Brain microvascular endothelial cell (primary cell): Measurements from ENCODE around the gene CACNA1H.

Experiments used
- DNase-seq: peaks from one replicate; pipeline ENCODE4 v3.0.0-alpha.2; 2020
- H3K27ac ChIP-seq: fragments of 250-450 bp; sonication (Bioruptor Pico); 2 replicates; pipeline ENCODE4 v1.5.1; 2020; ENCODE audit warnings: mild to moderate bottlenecking, moderate library complexity
- H3K27me3 ChIP-seq: fragments of 250-450 bp; sonication (Bioruptor Pico); replicated peaks from 2 replicates; pipeline ENCODE4 v1.5.1; 2020; ENCODE audit warnings: mild to moderate bottlenecking
- H3K36me3 ChIP-seq: fragments of 250-450 bp; sonication (Bioruptor Pico); replicated peaks from 2 replicates; pipeline ENCODE4 v1.5.1; 2020; ENCODE audit warnings: mild to moderate bottlenecking
- H3K4me3 ChIP-seq: 2 replicates; pipeline ENCODE4 v1.5.1; 2011; ENCODE audit warnings: low read depth, mild to moderate bottlenecking, control low read depth, low read length, moderate library complexity
- in situ Hi-C: cut with HindIII; loops from 2 replicates; pipeline ENCODE4 v1.10.0; 2017; ENCODE audit warnings: low sequenced_read_pairs, low pct_ligation_motif_present
- TF ChIP-seq, protein P1 (sequence below): IDR thresholded peaks from 2 replicates; pipeline ENCODE4 v1.5.1; 2011; ENCODE audit warnings: low read depth, mild to moderate bottlenecking, moderate library complexity, low read length, control low read depth, inconsistent platforms; ENCODE audit errors: missing control alignments

Gene CACNA1H

DNA sequence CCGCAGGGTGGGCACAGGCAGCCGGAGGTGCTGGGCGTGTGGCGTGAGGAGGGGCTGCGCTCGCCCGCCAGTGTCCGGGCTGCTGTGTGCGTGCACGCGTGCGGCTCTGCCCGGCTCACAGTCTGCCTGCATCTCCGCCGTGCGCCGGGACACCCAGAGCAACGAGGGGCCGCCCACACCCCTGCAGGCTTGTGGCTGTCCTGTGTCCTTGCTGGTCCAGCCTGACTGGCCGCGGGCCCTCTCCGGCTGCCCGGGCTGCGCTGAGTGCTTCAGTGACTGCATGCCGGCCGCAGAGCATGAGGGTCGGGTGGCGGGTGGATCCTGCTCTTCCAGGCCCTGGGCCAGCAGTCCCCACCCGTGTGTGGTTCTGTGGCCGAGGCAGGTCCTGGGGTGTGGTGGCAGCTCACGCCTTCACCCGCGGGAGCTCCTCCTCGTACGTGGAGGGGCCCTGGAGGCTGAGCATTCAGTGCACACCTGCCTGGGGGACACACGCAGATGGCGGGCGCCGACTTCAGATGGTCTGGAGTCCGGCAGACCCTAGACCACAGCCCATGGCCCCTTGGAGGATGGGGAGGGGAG, 59.8 kb downstream of the CACNA1H start:
- H3K4me3 ChIP-seq, result no peak overlapping the region
- TF ChIP-seq, protein P1, sequence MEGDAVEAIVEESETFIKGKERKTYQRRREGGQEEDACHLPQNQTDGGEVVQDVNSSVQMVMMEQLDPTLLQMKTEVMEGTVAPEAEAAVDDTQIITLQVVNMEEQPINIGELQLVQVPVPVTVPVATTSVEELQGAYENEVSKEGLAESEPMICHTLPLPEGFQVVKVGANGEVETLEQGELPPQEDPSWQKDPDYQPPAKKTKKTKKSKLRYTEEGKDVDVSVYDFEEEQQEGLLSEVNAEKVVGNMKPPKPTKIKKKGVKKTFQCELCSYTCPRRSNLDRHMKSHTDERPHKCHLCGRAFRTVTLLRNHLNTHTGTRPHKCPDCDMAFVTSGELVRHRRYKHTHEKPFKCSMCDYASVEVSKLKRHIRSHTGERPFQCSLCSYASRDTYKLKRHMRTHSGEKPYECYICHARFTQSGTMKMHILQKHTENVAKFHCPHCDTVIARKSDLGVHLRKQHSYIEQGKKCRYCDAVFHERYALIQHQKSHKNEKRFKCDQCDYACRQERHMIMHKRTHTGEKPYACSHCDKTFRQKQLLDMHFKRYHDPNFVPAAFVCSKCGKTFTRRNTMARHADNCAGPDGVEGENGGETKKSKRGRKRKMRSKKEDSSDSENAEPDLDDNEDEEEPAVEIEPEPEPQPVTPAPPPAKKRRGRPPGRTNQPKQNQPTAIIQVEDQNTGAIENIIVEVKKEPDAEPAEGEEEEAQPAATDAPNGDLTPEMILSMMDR, result no peak
- H3K27me3 ChIP-seq, result no peaks in the 10 kb centered on the region
- no peak overlapping the region for H3K27ac ChIP-seq
- in situ Hi-C loops, result no loop called here
- DNase-seq, result no peak
- H3K36me3 ChIP-seq, result peaks cover 8% of the 10 kb centered on the region

DNA sequence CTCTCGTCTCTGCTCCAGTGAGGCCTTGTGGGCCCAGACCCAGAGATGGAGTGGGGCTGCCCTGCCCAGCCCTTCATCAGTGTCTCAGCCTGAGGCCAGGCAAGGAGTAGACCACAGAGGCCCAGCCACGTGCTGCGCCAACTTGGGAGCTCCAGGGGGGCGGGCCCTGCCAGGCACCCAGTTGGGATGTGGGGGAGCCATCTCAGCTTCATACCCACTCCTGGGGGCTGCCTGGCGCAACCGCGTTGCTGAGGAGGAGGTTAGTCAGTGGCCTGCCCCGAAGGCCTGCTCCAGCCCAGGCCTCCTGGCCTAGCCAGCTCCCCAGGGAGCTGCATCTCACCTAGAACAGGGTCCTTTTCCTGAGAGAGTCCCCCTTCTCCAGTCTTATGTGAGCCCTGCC, 60.3 kb downstream of the CACNA1H start:
- H3K4me3 ChIP-seq, result no peak overlapping the region
- TF ChIP-seq, protein P1, result no peak
- no peak overlapping the region for H3K27ac ChIP-seq
- no peaks in the 10 kb centered on the region for H3K27me3 ChIP-seq
- no peak for DNase-seq
- peaks cover 10% of the 10 kb centered on the region for H3K36me3 ChIP-seq
- in situ Hi-C loops, result no loop called here

DNA sequence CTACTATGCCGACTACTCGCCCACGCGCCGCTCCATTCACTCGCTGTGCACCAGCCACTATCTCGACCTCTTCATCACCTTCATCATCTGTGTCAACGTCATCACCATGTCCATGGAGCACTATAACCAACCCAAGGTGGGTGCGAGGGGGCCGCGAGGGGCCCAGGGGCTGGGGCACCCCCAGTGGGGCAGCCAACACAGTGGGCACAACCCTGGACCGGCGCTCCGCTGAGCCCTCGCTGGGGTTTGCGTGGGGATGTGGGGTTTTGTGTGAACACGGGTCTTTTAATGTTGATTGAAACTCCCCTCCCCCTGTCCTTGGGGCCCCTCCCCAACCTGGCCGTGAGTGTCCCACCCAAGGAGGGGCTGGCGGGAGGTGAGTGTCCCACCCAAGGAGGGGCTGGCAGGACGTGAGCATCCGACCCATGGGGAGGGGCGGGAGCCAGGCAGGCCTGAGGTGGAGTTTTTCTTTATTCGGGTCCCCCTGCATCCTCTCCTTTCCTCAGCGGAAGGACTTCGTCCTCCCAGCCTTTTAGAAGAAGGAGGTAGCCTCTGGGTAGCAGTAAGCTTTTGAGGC, 61.0 kb downstream of the CACNA1H start:
- in situ Hi-C loops, result no loop called here
- Histone ChIP-seq H3K4me3 (no peak overlapping the region), H3K27me3 (no peaks in the 10 kb centered on the region), H3K27ac (no peak overlapping the region), H3K36me3 (peaks cover 10% of the 10 kb centered on the region)
- DNase-seq, result no peak
- TF ChIP-seq, protein P1, result no peak

DNA sequence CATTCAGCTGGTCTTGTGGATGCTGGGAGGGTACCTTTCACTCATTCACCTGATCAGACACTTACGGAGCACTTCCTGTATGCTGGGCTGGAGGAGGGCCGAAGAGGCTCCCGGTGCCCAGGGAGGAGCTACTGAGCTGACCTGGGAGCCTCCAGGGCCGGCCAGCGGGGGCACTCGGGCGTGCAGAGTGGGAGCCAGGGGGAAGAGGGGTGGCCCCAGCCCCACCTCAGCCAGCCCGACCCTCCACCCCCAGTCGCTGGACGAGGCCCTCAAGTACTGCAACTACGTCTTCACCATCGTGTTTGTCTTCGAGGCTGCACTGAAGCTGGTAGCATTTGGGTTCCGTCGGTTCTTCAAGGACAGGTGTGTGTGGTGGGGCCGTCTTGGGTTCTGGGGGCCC, 61.8 kb downstream of the CACNA1H start:
- no peak for DNase-seq
- in situ Hi-C loops, result no loop called here
- H3K36me3 ChIP-seq, result peaks cover 10% of the 10 kb centered on the region
- H3K27ac ChIP-seq, result no peak overlapping the region
- no peak overlapping the region for H3K4me3 ChIP-seq
- no peaks in the 10 kb centered on the region for H3K27me3 ChIP-seq
- TF ChIP-seq, protein P1, result no peak

DNA sequence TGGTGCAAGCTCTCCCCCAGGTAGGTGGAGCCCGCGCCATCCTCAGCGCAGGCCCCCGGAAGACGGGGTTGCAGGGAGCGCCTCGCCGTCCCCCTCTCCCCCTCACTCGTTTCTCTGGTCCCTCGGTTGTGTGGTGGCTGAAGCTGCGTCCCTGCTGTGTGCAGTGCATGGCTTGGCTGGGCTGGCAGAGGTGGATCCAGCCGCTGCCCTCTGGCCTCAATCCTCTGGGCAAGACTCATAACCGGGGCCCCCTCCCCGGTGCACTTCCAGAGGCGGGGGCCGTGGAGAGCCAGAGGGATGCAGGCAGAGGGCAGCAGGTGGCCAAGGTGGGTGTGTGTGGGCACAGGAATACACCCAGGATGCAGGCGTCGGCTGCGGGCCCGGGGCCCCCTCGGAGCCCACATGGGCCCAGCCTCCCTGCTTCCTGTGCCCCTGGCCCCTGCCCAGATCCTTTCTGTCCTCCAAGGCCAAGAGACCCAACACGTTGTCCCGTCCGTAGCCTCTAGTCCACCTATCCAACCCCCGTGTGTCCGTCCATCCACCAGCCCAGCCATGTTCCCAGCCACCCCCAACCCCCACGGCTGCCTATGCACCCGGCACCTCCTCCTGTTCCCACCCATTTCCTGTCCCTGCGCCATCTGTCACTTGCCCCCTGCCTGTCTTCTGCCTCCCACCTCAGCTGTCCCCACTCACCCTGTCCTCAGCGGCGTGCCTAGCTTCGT, 62.8 kb downstream of the CACNA1H start:
- in situ Hi-C loops, result no loop called here
- TF ChIP-seq, protein P1, result no peak
- Histone ChIP-seq H3K27ac (no peak overlapping the region), H3K4me3 (no peak overlapping the region), H3K36me3 (peaks cover 10% of the 10 kb centered on the region), H3K27me3 (no peaks in the 10 kb centered on the region)
- no peak for DNase-seq
